ENCODE measurements around the gene BICD1.

BICD1 gene

GRCh38 chr12:32240162-32240561, 133.5 kb downstream of the BICD1 start:
- TF ChIP-seq CTCF (IDR thresholded peaks at IDR 0.05) (no peak), ZFX (IDR thresholded peaks at IDR 0.05; ENCODE audit: borderline replicate concordance) (no peak)
- no peak overlapping the region for H3K27ac ChIP-seq

- TF ChIP-seq ZFX (IDR thresholded peaks at IDR 0.05; ENCODE audit: borderline replicate concordance) (no peak), CTCF (IDR thresholded peaks at IDR 0.05) (no peak)
- H3K27ac ChIP-seq = no peak overlapping the region
Observed at GRCh38 chr12:32240831-32241230, 134.2 kb downstream of the BICD1 start.

GRCh38 chr12:32242641-32243040, 136.0 kb downstream of the BICD1 start:
- no peak overlapping the region for H3K27ac ChIP-seq
- TF ChIP-seq CTCF (IDR thresholded peaks at IDR 0.05) (no peak), ZFX (IDR thresholded peaks at IDR 0.05; ENCODE audit: borderline replicate concordance) (no peak)

- TF ChIP-seq ZFX (IDR thresholded peaks at IDR 0.05; ENCODE audit: borderline replicate concordance) (no peak), CTCF (IDR thresholded peaks at IDR 0.05) (no peak)
- no peak overlapping the region for H3K27ac ChIP-seq
Observed at GRCh38 chr12:32248441-32249140, 141.9 kb downstream of the BICD1 start.

GRCh38 chr12:32249777-32250176, 143.1 kb downstream of the BICD1 start:
- TF ChIP-seq CTCF (IDR thresholded peaks at IDR 0.05) = no peak
- H3K27ac ChIP-seq = no peak overlapping the region

GRCh38 chr12:32252199-32253073, 145.8 kb downstream of the BICD1 start:
- H3K27ac ChIP-seq = no peak overlapping the region
- no peak for TF ChIP-seq CTCF (IDR thresholded peaks at IDR 0.05)

- TF ChIP-seq ZFX (IDR thresholded peaks at IDR 0.05; ENCODE audit: borderline replicate concordance) (no peak), CTCF (IDR thresholded peaks at IDR 0.05) (no peak)
- no peak overlapping the region for H3K27ac ChIP-seq
Observed at GRCh38 chr12:32253154-32253790, 146.6 kb downstream of the BICD1 start.

Measured in 22Rv1 (cell line).